ENCODE results near the gene OGT. TPM values are rescaled to one million over a fixed set of nuclear protein-coding genes. Genes with fewer than 3 reads are reported as not detected.
A peak's percentile ranks its signal among the peaks of the same experiment; 100 is the strongest.

The OGT gene
- total RNA-seq, 1 experiment from 2014 or later: 159 TPM

DNA sequence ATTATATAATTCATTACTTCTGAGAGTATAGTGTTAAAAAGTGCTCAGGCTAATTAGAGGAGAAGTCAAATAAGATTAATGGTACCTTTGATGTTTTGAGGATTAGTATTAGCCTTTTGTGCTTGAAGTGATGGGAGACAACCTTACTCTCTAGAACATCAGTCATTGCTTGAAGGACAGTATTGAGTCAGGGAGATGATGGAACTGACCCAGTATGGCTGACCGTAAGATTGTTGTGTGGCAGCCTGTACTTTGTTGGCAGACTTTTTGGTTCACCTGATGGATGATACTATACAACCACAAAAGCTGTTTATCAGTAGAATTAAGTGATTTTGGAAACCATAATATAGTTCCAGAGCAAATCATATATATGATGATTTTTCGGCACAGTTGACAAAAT is 9.9 kb downstream of the OGT start:
- TF ChIP-seq, protein P1, sequence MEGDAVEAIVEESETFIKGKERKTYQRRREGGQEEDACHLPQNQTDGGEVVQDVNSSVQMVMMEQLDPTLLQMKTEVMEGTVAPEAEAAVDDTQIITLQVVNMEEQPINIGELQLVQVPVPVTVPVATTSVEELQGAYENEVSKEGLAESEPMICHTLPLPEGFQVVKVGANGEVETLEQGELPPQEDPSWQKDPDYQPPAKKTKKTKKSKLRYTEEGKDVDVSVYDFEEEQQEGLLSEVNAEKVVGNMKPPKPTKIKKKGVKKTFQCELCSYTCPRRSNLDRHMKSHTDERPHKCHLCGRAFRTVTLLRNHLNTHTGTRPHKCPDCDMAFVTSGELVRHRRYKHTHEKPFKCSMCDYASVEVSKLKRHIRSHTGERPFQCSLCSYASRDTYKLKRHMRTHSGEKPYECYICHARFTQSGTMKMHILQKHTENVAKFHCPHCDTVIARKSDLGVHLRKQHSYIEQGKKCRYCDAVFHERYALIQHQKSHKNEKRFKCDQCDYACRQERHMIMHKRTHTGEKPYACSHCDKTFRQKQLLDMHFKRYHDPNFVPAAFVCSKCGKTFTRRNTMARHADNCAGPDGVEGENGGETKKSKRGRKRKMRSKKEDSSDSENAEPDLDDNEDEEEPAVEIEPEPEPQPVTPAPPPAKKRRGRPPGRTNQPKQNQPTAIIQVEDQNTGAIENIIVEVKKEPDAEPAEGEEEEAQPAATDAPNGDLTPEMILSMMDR (conservative IDR thresholded peaks at IDR 0.05): no peak
- no peak for TF ChIP-seq EZH2 (IDR thresholded peaks at IDR 0.05; ENCODE audit: low read depth)
- Histone ChIP-seq H3K9me3 (ENCODE audit: insufficient read depth, low read depth) (no peaks in the 10 kb centered on the region), H3K36me3 (ENCODE audit: low read depth) (peaks cover 61% of the 10 kb centered on the region), H3K4me2 (peak overlapping the region; percentile 57), H3K4me1 (replicated peaks; ENCODE audit: insufficient read depth) (peaks cover 51% of the 10 kb centered on the region), H2AFZ (no peak overlapping the region), H3K27me3 (ENCODE audit: insufficient read depth, low read depth) (no peaks in the 10 kb centered on the region), H3K79me2 (ENCODE audit: low read depth) (peaks cover 97% of the 10 kb centered on the region), H3K4me3 (peak overlapping the region; percentile 7; the same call in 1 of the 2 replicates), H3K27ac (peak overlapping the region; percentile 77), H3K9me2 (ENCODE audit: insufficient read depth) (no peaks in the 10 kb centered on the region), H4K20me1 (ENCODE audit: insufficient read depth) (peaks cover 98% of the 10 kb centered on the region), H3F3A (ENCODE audit: insufficient read depth, low read depth) (peaks cover 63% of the 10 kb centered on the region)
- ChIA-PET POLR2A (ENCODE audit: unreplicated experiment) (interaction anchor here (1.0 kb wide), 1 partner anchor 8 kb away, joined by 14 read pairs; no protein-coding TSS in a partner anchor), CTCF (no interaction called here)
- intact Hi-C loops (cut with micrococcal nuclease; ENCODE audit: unreplicated experiment): loop anchor here (1.0 kb wide), 1 partner anchor 10 kb away; the partner anchor contains the start of gene OGT
- no TSS peak for BruUV-seq (replicated peaks)
- DNase-seq: no peak

GRCh38 chrX:71543316-71543715 is 10.4 kb downstream of the OGT start:
- H4K20me1 ChIP-seq (ENCODE audit: insufficient read depth): peaks cover 98% of the 10 kb centered on the region
- H3K4me2 ChIP-seq: peak overlapping the region; percentile 57

DNA sequence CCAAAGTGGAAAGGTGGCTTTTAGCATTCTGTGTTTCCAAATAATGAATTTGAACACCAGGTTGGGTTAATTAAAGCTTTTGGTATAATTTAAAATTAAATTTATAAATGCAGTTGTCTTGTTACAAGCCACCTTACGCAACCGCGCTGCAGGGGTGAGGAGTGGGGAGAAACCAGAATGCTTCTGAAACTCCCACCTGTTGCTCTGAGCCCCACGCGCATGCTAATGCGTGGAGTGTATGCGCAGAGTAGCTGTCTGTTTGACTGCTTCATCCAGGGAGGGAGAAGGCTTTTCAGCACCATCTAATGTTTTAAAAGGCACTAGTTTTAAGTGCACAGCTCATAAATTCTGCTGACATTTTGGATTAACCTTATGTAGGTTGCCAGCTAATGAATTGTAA is 12.5 kb downstream of the OGT start:
- Histone ChIP-seq H3K4me3 (no peak overlapping the region), H3K9me3 (ENCODE audit: insufficient read depth, low read depth) (no peaks in the 10 kb centered on the region), H3K36me3 (ENCODE audit: low read depth) (peaks cover 67% of the 10 kb centered on the region), H3K4me1 (replicated peaks; ENCODE audit: insufficient read depth) (peaks cover 41% of the 10 kb centered on the region), H2AFZ (no peak overlapping the region), H3K9me2 (ENCODE audit: insufficient read depth) (no peaks in the 10 kb centered on the region), H3K79me2 (ENCODE audit: low read depth) (peaks cover 94% of the 10 kb centered on the region), H3F3A (ENCODE audit: insufficient read depth, low read depth) (peaks cover 45% of the 10 kb centered on the region), H3K27me3 (ENCODE audit: insufficient read depth, low read depth) (no peaks in the 10 kb centered on the region), H4K20me1 (ENCODE audit: insufficient read depth) (peaks cover 96% of the 10 kb centered on the region), H3K4me2 (no peak overlapping the region), H3K27ac (no peak overlapping the region)
- DNase-seq: no peak
- POLR2A ChIA-PET (ENCODE audit: unreplicated experiment): interaction anchor here (0.6 kb wide), 1 partner anchor 30 kb away, joined by 4 read pairs; no protein-coding TSS in a partner anchor
- no TSS peak for BruUV-seq (replicated peaks)
- intact Hi-C loops (cut with micrococcal nuclease; ENCODE audit: unreplicated experiment): no loop called here
- CTCF ChIA-PET: no interaction called here
- TF ChIP-seq EZH2 (IDR thresholded peaks at IDR 0.05; ENCODE audit: low read depth): no peak
- TF ChIP-seq, protein P1 (conservative IDR thresholded peaks at IDR 0.05): no peak

More at GRCh38 chrX:71543316-71543715, 10.4 kb downstream of the OGT start:
- Histone ChIP-seq H3K79me2 (ENCODE audit: low read depth) (peaks cover 97% of the 10 kb centered on the region), H3K9me2 (ENCODE audit: insufficient read depth) (no peaks in the 10 kb centered on the region), H3K36me3 (ENCODE audit: low read depth) (peaks cover 61% of the 10 kb centered on the region), H3K27ac (peak overlapping the region; percentile 77), H3K27me3 (ENCODE audit: insufficient read depth, low read depth) (no peaks in the 10 kb centered on the region), H3K4me1 (replicated peaks; ENCODE audit: insufficient read depth) (peaks cover 51% of the 10 kb centered on the region), H3K9me3 (ENCODE audit: insufficient read depth, low read depth) (no peaks in the 10 kb centered on the region), H2AFZ (no peak overlapping the region), H3F3A (ENCODE audit: insufficient read depth, low read depth) (peaks cover 58% of the 10 kb centered on the region), H3K4me3 (peak overlapping the region; percentile 7; the same call in 1 of the 2 replicates)
- intact Hi-C loops (cut with micrococcal nuclease; ENCODE audit: unreplicated experiment): loop anchor here (1.0 kb wide), 1 partner anchor 10 kb away; the partner anchor contains the start of gene OGT
- no peak for TF ChIP-seq EZH2 (IDR thresholded peaks at IDR 0.05; ENCODE audit: low read depth)
- TF ChIP-seq, protein P1 (conservative IDR thresholded peaks at IDR 0.05): no peak
- no TSS peak for BruUV-seq (replicated peaks)
- peak; percentile 15 to 95 for DNase-seq
- ChIA-PET CTCF (interaction anchor here (0.6 to 0.7 kb wide), 2 partner anchors 8 to 17 kb away, joined by 4 to 8 read pairs; no protein-coding TSS in a partner anchor), POLR2A (ENCODE audit: unreplicated experiment) (interaction anchor here (1.0 kb wide), 1 partner anchor 9 kb away, joined by 14 read pairs; no protein-coding TSS in a partner anchor)
